Effector memory CD4-positive, alpha-beta T cell (primary cell): ENCODE results near the gene ATXN1.

ENCODE experiments used
- DNase-seq, 3 donors: peaks; one replicate each; pipeline ENCODE4 v3.0.0-alpha.2; 2020
- H3K27ac ChIP-seq: 2 replicates; pipeline ENCODE4 v1.7.0; 2013; ENCODE audit warnings: mild to moderate bottlenecking, low read length, moderate library complexity; ENCODE audit not compliant: insufficient read depth, poor library complexity, severe bottlenecking
- H3K27me3 ChIP-seq: replicated peaks from 2 replicates; pipeline ENCODE4 v1.7.0; 2013; ENCODE audit warnings: mild to moderate bottlenecking, low read length; ENCODE audit not compliant: insufficient read depth, control insufficient read depth, poor library complexity, severe bottlenecking
- H3K36me3 ChIP-seq: 2 replicates; pipeline ENCODE4 v1.7.0; 2013; ENCODE audit warnings: mild to moderate bottlenecking, low read length, moderate library complexity; ENCODE audit not compliant: control insufficient read depth, insufficient read depth
- H3K4me1 ChIP-seq: 2 replicates; pipeline ENCODE4 v1.7.0; 2013; ENCODE audit warnings: low read length, mild to moderate bottlenecking; ENCODE audit not compliant: control insufficient read depth, insufficient read depth, poor library complexity, severe bottlenecking
- H3K4me3 ChIP-seq: 2 replicates; pipeline ENCODE4 v1.7.0; 2013; ENCODE audit warnings: low read length, low read depth, mild to moderate bottlenecking; ENCODE audit not compliant: insufficient read depth, poor library complexity, severe bottlenecking
- H3K9me3 ChIP-seq: 2 replicates; pipeline ENCODE4 v1.7.0; 2013; ENCODE audit warnings: mild to moderate bottlenecking, low read length, moderate library complexity; ENCODE audit not compliant: control insufficient read depth
- total RNA-seq, 3 donors: gene quantifications; one replicate each; lab custom pipeline; 2026; lab: John Stamatoyannopoulos, UW

Gene ATXN1
- 154 to 174 (median 166) reads per million in 3 donors for total RNA-seq

GRCh38 chr6:16760516-16761470, at the start of gene ATXN1:
ATXN1 (minus strand) TSS chr6:16761460.
- H3K36me3 ChIP-seq: no peaks in the 10 kb centered on the region
- peak within 1 kb of the TSS; percentile 98 for H3K27ac ChIP-seq
- H3K4me1 ChIP-seq: peaks cover 22% of the 10 kb centered on the region
- H3K9me3 ChIP-seq: no peaks in the 10 kb centered on the region
- peak; percentile 33 to 44 (median 38) for DNase-seq
- peak within 1 kb of the TSS; percentile 79 for H3K4me3 ChIP-seq
- no peaks in the 10 kb centered on the region for H3K27me3 ChIP-seq

GRCh38 chr6:16810411-16810810, 49.2 kb upstream of the ATXN1 start:
- Histone ChIP-seq H3K27me3 (no peaks in the 10 kb centered on the region), H3K27ac (no peak overlapping the region), H3K36me3 (no peaks in the 10 kb centered on the region), H3K4me1 (no peaks in the 10 kb centered on the region), H3K4me3 (no peak overlapping the region), H3K9me3 (no peaks in the 10 kb centered on the region)
- no peak for DNase-seq

- no peaks in the 10 kb centered on the region for H3K36me3 ChIP-seq
- no peak overlapping the region for H3K4me3 ChIP-seq
- H3K27ac ChIP-seq: no peak overlapping the region
- no peaks in the 10 kb centered on the region for H3K4me1 ChIP-seq
- no peaks in the 10 kb centered on the region for H3K9me3 ChIP-seq
- no peaks in the 10 kb centered on the region for H3K27me3 ChIP-seq
- DNase-seq: no peak
These were observed 48.6 kb upstream of the ATXN1 start for GRCh38 chr6:16809753-16810358.

- Histone ChIP-seq H3K4me3 (no peak overlapping the region), H3K27me3 (no peaks in the 10 kb centered on the region), H3K36me3 (no peaks in the 10 kb centered on the region), H3K27ac (no peak overlapping the region), H3K4me1 (no peaks in the 10 kb centered on the region), H3K9me3 (no peaks in the 10 kb centered on the region)
- no peak for DNase-seq
These were observed 46.7 kb upstream of the ATXN1 start for GRCh38 chr6:16807956-16808355.

GRCh38 chr6:16806363-16806762, 45.1 kb upstream of the ATXN1 start:
- H3K4me1 ChIP-seq: no peaks in the 10 kb centered on the region
- no peaks in the 10 kb centered on the region for H3K9me3 ChIP-seq
- H3K27ac ChIP-seq: no peak overlapping the region
- H3K27me3 ChIP-seq: no peaks in the 10 kb centered on the region
- DNase-seq: no peak
- no peaks in the 10 kb centered on the region for H3K36me3 ChIP-seq
- H3K4me3 ChIP-seq: no peak overlapping the region

- H3K36me3 ChIP-seq: no peaks in the 10 kb centered on the region
- H3K9me3 ChIP-seq: no peaks in the 10 kb centered on the region
- no peak for DNase-seq
These were observed 44.1 kb upstream of the ATXN1 start for GRCh38 chr6:16805243-16805950.

GRCh38 chr6:16804546-16805242, 43.4 kb upstream of the ATXN1 start:
- Histone ChIP-seq H3K27ac (no peak overlapping the region), H3K27me3 (no peaks in the 10 kb centered on the region), H3K4me3 (no peak overlapping the region), H3K4me1 (no peaks in the 10 kb centered on the region), H3K36me3 (no peaks in the 10 kb centered on the region), H3K9me3 (no peaks in the 10 kb centered on the region)
- DNase-seq: no peak

More at GRCh38 chr6:16805243-16805950, 44.1 kb upstream of the ATXN1 start:
- Histone ChIP-seq H3K27ac (no peak overlapping the region), H3K4me1 (no peaks in the 10 kb centered on the region), H3K27me3 (no peaks in the 10 kb centered on the region), H3K4me3 (no peak overlapping the region)

- Histone ChIP-seq H3K9me3 (no peaks in the 10 kb centered on the region), H3K4me1 (no peaks in the 10 kb centered on the region), H3K36me3 (no peaks in the 10 kb centered on the region), H3K4me3 (no peak overlapping the region), H3K27me3 (no peaks in the 10 kb centered on the region), H3K27ac (no peak overlapping the region)
- no peak for DNase-seq
These were observed 42.3 kb upstream of the ATXN1 start for GRCh38 chr6:16803294-16804200.

- Histone ChIP-seq H3K27ac (no peak overlapping the region), H3K4me1 (no peaks in the 10 kb centered on the region)
- no peak for DNase-seq
These were observed 40.8 kb upstream of the ATXN1 start for GRCh38 chr6:16802071-16802470.

More at GRCh38 chr6:16802071-16802470, 40.8 kb upstream of the ATXN1 start:
- no peak overlapping the region for H3K4me3 ChIP-seq
- no peaks in the 10 kb centered on the region for H3K9me3 ChIP-seq
- H3K36me3 ChIP-seq: no peaks in the 10 kb centered on the region
- no peaks in the 10 kb centered on the region for H3K27me3 ChIP-seq
